Tongue (tissue), 2 donors: ENCODE data around the gene GJC2. TPM values are rescaled to one million over a fixed set of nuclear protein-coding genes. Genes with fewer than 3 reads are reported as not detected.
"Not testable (repeated sequence)": the region's sequence is repeated elsewhere in the genome, so short reads cannot be mapped to it uniquely, and the experiment has no call there.

Source experiments
- DNase-seq: peaks from one replicate; pipeline ENCODE4 v3.0.0-alpha.2; 2015
- total RNA-seq: library from RNA; depleted of rRNA; stranded (reverse); fragments of >200 nt; gene quantifications from one replicate; pipeline ENCODE4 v1.2.3, GENCODE V29; 2014

The GJC2 gene
- 5.5 TPM for total RNA-seq

DNA sequence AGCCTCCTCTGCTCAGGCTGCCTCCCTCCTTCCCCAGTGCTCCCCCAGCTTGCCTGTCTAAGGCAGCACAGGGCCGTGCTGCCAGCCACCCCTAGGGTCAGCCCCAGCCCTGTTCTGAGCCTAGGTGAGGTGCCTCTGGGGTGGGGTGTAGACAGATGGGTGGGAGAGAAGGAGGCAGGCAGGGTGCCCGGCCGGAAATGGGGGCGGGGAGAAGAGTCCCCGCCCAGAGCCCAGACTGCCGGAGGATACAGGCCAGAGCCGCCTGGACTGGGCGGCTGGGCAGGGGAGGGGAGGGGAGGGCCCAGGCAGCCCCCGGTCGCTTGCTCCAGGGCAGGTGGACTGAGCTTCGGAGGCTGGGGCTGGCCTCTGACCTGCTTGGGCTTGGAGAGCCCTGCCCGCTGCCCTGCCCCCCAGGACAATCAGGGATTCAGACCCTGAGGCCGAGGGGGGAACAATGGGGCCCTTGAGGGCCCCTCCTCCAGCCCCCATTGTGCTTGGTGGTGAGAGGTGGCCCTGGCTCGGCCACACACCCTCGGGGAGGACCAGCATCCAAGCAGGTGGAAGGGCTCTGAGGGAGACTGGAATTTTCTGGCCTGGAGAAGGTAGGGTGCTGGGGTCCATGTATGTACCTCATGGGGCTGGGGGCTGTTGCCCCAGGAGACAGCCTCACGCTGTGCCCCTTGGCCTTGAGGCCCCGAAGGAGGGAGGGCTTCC lies at the start of gene GJC2:
Gene GJC2 (plus strand): TSS at position 525 of the 714 bp plus-strand sequence. CDS start 7,829 bp downstream, outside the sequence.
- DNase-seq = peak; percentile 43

DNA sequence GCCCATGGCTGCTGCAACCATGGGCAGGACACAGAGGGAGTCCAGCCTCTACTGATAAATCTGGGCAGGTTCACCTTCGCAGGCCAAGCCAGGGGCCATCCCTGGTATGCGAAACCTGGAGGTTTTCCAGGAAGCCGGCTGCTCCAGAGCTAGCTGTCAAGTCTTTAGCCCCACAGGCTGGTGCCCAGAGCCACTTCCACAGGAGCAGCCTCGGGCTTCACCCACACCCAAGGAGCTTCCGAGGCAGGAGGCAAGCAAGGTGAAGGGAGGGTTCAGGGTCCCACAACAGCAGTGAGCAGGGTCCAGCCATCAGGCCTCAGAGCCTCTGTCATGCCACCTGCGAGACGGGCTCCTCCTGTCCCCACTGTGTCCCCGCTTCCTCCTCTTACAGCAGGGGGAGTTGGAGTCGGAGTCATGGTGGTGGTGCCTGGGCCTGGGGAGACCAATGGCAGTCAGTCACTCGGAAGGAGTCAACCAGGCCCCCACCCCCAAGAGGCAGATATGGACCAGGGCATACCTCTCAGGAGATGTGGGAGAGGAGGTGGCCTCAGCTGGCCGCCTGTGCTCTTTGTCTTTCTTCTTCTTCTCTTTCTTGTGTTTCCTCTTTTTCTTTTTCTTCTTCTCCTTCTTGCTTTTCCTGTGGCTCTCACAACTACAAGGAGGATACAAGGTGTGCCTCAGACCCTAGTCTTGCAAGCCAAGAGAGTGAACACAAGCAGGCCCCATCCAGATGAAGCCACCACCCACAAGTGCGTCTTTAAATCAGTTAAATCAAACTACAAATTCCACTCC lies 48.7 kb upstream of the GJC2 start:
- DNase-seq = no peak

DNA sequence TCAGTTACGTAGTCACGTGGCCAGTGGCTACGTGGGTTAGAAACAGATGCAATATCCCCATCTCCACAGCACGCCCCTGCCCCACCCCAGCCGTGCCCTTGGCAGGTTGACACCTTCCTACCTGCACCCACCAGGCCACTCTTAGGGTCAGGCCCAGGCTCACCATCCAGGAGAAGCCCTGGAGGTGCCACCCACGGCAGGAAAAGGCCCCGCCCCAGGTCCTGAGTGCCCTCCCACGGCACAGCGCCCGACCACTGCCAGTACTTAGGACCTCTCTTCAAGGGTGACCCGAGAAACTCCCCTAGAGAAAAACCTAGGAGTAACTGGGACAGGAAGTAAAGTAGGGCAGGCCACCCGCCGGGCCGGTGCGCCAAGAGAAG lies 48.1 kb upstream of the GJC2 start:
- no peak for DNase-seq

DNA sequence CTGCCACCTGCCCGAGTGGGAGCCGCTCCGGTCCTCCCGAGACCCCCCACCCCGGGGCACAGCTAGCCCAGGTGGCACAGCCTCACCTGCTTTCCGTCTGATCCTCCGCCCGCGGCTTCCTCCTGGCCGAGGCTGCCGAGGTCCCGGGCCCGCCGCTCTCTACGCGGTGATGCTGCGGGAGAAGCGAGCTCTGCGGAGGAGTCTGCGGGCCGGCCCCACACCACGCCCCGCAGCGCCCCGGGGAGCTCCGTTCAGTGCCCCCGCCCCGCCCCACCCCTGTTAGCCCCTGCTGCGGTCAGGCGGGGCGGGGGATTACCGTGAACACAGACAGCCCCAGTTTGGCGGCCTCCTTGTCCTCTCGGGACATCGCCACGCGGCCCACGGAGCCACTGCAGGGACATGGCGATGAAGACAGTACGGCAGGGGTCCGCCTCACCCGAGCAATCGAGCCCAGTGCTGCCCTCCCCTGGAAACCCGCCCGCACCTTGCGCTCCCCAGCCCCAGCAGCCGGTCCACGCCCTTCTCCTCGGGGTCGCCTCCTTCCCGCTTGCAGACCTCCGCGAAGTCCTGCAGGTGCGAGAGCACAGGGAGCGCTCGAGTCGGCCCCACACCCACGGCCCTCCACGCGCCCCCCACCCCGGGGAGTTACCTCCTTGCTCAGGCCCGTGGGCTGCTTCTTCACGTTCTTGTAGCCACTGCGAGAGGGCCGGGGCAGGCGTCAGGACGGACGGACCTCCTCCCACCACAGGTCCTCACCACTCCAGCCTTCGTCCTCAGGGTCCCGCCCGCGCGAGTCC lies 47.5 kb upstream of the GJC2 start:
- peak; percentile 45 for DNase-seq

- peak; percentile 98 for DNase-seq
These were observed 46.7 kb upstream of the GJC2 start, which contains the start of gene C1orf35 for GRCh38 chr1:228102791-228103620. Gene C1orf35, minus strand, starts transcription at chr1:228103325. Its CDS starts 98 bp downstream, at chr1:228103227.

- no peak for DNase-seq
These were observed 45.0 kb upstream of the GJC2 start for GRCh38 chr1:228104526-228105269.

GRCh38 chr1:228105270-228105995 lies 44.3 kb upstream of the GJC2 start:
- no peak for DNase-seq

DNA sequence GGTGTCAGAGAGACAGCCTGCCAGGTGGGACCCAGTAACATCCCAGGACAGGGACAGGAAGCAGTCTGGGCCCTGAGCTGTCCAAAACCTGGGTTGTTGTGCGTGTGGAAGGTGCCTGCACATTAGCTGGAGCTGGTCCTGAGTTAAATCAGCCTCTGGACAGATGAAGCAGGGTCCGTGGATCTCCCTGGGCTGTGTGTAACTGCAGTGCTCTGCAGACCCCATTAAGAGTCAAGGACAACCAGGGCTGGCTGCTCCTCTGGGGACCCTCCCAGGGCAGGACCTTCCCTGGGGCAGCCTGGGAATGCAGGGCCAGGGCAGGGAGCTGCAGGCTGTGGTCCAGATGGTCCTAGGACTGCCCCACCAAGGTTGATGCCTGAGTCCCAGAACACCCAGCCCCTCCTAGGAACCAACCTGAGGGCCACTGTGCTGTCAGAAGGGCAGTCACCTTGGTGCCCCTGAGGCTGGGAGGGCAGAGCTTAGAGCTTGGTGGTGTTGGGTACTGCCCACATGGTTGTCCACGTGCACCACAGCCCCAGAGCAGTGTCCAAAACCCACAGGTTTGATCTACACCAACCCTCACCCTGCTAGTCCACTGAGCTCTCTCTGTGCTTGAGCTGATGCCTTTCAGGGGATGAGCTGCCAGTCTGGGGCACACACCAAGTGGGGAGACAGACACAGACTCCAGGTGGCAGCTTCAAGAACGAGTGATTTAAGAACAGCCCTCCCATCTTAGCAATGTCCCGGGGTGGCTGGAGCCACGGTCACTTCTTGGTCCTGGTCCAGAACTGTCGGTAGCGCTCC lies 43.5 kb upstream of the GJC2 start:
- DNase-seq = no peak

DNA sequence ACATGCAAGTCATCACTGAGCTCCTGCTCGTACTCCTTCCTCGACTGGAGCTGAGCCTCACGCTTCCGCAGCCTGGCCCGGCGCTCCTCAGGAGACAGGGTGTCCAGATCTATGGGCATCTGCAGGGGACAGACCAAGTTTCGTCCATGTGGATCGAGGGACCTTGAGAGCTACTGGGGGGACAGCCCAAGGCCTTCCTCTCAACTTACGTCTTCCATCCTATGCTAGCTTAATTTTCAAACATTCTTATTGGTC lies 43.0 kb upstream of the GJC2 start:
- DNase-seq = no peak

DNA sequence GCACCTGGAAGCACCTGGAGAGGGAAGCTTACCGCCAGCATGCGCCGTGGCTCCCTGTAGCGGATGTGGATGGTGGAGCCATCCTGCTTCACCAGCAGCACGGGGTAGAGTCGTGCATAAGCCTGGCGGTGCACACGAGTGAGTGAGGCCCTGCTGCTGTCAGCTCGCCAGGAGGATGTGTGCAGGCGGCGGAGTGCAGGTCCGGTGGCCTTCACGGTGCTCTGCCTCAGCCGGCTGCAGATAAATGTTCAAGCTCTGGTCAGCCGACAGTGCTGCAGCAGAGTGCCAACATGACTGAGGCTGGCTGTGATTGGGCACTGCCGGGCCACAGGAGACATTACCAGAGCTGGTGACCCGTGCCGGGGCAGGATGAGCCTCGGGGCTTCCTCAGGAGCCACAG lies 42.1 kb upstream of the GJC2 start:
- DNase-seq = no peak

GRCh38 chr1:228108055-228108690 lies 41.6 kb upstream of the GJC2 start:
- DNase-seq = no peak

DNA sequence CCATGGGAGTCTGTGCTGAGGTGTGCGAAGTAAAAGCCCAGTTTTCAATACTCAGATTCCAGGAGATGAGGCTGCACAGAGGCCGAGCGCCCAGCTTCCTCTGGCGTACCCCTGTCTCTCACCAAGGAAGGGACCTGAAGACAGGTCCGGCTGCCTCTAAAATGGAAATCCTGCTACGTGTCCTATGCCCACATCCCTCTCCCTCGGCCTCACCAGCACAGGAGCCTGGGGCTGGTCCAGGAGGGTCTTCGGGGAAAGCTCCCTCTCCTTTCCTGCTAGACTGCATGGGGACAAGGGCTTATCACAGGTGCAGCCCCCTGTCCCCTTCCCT lies 41.0 kb upstream of the GJC2 start:
- no peak for DNase-seq

GRCh38 chr1:228109073-228109961 lies 40.4 kb upstream of the GJC2 start, which contains the start of gene MRPL55:
Gene MRPL55, minus strand, starts transcription at chr1:228109299. Its CDS starts 1,039 bp downstream, at chr1:228108260.
- peak; percentile 99 for DNase-seq

DNA sequence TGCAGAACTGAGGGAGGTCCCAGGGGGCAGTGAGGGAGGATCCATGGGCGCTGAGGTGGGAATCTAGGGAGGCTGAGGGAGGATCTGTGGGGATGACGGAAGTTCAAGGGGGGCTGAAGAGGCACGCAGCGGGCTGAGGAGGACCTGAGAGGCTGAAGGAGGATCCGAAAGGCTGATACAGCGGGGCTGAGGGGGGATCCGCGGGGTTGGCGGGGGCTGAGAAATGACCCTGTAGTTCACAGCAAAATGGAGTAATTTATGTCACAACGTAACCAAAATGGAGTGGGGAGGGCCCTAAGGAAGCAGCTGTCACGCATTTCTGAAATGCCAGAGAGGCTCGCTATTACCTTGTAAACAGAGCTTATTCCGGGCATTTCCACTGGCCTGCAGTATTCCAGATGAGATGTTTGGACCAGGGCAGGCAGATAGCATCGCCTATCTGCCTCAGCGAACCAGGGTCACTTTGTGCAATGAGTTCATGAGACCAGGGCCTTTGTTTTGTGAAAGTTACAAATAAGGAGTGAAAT lies 39.7 kb upstream of the GJC2 start:
- peak; percentile 45 for DNase-seq

GRCh38 chr1:228110556-228110955 lies 39.2 kb upstream of the GJC2 start:
- DNase-seq = no peak

DNA sequence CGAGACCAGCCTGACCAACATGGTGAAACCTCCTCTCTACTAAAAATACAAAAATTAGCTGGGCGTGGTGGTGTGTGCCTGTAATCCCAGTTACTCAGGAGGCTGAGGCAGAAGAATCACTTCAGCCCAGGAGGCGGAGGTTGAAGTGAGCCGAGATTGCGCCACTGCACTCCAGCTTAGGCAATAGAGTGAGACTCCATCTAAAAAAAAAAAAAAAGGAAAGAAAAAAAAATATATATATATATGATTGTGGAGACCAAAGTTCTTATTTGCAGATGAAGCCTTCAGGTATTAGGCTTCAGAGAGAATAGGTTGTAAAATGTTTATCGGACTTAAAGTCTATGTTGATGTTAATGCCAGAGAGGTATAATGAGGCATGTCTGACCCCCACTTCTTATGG lies 38.4 kb upstream of the GJC2 start:
- DNase-seq = not testable (repeated sequence)

DNA sequence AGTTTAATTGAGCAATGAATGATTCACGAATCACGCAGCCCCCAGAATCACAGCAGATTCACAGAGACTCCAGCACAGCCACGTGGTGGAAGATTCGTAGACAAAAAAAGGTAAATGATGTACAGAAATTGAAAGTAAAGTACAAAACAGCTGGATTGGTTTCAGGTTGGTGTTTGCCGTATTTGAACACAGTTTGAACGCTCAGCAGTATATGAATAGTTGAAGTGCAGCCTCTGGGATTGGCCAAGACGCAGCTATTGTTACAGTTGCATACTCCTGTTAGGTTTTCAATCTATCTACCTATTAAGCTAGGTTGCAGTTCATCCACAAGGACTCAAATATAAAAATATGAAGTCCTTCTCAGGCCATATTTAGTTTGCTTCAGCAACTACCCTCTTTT lies 37.6 kb upstream of the GJC2 start:
- DNase-seq = no peak

DNA sequence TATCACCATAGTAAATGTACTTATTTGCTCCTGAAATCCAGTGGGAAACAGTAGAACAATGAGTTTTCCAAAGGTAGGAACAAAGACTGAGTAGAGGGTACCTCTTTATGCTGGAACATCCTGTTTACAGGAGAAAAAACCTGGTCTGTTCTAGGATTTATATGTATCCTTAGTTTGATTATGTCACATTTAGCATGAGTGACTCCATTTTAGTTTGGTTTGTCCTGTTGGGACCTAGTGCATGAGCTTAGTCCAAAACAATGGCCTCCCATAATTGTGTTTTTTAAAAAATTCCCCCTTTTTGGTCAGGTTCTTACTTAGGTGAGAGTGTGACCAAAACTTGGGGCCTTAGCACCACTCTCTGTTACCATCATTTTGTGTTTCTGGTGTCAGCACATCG lies 37.1 kb upstream of the GJC2 start:
- DNase-seq = no peak
